Measurements from ENCODE around the gene ADGRD2.

DNA sequence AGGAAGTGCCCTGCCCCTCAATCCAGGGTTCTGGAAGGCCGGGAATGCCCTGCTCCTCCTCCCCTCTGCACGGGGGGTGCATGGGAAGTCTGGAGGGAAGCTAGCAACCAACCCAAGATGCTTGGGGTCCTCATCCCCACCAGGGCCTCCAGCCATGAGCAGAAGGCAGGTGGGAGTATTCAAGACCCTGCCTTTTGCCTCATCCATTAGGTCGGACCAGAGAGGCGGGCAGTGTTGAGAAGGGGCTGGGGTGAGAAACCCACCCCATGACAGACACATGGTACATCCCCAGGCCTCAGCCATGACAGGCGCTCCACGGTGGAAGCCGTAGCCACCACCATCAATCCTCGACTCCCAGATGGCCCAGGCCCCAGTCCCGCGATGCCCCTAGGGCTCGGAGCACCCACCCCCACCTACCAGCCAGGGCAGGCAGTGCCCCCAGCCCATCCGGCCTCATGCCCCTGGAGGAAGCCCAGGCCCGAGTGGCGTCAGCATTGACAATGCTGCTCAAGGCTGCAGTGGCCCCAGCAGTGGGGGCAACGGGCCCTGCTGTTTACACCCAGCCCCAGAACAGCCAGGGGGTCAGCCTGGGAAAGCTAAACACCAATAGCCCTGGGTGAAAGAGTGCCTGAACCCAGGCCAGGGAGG is 48.4 kb downstream of the ADGRD2 start:
- TF ChIP-seq, protein P1, sequence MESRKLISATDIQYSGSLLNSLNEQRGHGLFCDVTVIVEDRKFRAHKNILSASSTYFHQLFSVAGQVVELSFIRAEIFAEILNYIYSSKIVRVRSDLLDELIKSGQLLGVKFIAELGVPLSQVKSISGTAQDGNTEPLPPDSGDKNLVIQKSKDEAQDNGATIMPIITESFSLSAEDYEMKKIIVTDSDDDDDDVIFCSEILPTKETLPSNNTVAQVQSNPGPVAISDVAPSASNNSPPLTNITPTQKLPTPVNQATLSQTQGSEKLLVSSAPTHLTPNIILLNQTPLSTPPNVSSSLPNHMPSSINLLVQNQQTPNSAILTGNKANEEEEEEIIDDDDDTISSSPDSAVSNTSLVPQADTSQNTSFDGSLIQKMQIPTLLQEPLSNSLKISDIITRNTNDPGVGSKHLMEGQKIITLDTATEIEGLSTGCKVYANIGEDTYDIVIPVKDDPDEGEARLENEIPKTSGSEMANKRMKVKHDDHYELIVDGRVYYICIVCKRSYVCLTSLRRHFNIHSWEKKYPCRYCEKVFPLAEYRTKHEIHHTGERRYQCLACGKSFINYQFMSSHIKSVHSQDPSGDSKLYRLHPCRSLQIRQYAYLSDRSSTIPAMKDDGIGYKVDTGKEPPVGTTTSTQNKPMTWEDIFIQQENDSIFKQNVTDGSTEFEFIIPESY (CRISPR knock-in tag; IDR thresholded peaks at IDR 0.05), result no peak
- TF ChIP-seq, protein P2, sequence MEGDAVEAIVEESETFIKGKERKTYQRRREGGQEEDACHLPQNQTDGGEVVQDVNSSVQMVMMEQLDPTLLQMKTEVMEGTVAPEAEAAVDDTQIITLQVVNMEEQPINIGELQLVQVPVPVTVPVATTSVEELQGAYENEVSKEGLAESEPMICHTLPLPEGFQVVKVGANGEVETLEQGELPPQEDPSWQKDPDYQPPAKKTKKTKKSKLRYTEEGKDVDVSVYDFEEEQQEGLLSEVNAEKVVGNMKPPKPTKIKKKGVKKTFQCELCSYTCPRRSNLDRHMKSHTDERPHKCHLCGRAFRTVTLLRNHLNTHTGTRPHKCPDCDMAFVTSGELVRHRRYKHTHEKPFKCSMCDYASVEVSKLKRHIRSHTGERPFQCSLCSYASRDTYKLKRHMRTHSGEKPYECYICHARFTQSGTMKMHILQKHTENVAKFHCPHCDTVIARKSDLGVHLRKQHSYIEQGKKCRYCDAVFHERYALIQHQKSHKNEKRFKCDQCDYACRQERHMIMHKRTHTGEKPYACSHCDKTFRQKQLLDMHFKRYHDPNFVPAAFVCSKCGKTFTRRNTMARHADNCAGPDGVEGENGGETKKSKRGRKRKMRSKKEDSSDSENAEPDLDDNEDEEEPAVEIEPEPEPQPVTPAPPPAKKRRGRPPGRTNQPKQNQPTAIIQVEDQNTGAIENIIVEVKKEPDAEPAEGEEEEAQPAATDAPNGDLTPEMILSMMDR (IDR thresholded peaks at IDR 0.05 in 2 of 3, conservative IDR thresholded peaks at IDR 0.05 in 1 of 3; ENCODE audit: insufficient read depth in 2 of 3, low read depth in 1 of 3, low read length in 3 of 3), result no peak
- TF ChIP-seq GTF2F1 (IDR thresholded peaks at IDR 0.05; ENCODE audit: low read depth, low read length) (no peak), CEBPB (tag; IDR thresholded peaks at IDR 0.05) (no peak), HDAC6 (IDR thresholded peaks at IDR 0.05; ENCODE audit: low read depth, low read length) (no peak), ZBED1 (IDR thresholded peaks at IDR 0.05) (no peak)
- TF ChIP-seq, protein P3, sequence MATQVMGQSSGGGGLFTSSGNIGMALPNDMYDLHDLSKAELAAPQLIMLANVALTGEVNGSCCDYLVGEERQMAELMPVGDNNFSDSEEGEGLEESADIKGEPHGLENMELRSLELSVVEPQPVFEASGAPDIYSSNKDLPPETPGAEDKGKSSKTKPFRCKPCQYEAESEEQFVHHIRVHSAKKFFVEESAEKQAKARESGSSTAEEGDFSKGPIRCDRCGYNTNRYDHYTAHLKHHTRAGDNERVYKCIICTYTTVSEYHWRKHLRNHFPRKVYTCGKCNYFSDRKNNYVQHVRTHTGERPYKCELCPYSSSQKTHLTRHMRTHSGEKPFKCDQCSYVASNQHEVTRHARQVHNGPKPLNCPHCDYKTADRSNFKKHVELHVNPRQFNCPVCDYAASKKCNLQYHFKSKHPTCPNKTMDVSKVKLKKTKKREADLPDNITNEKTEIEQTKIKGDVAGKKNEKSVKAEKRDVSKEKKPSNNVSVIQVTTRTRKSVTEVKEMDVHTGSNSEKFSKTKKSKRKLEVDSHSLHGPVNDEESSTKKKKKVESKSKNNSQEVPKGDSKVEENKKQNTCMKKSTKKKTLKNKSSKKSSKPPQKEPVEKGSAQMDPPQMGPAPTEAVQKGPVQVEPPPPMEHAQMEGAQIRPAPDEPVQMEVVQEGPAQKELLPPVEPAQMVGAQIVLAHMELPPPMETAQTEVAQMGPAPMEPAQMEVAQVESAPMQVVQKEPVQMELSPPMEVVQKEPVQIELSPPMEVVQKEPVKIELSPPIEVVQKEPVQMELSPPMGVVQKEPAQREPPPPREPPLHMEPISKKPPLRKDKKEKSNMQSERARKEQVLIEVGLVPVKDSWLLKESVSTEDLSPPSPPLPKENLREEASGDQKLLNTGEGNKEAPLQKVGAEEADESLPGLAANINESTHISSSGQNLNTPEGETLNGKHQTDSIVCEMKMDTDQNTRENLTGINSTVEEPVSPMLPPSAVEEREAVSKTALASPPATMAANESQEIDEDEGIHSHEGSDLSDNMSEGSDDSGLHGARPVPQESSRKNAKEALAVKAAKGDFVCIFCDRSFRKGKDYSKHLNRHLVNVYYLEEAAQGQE (IDR thresholded peaks at IDR 0.05; ENCODE audit: borderline replicate concordance), result no peak
- TF ChIP-seq, protein P3 (CRISPR knock-in tag; IDR thresholded peaks at IDR 0.05; ENCODE audit: low read depth), result no peak

Data from K562 (cell line).